Stimulated activated CD4-positive, alpha-beta T cell treated with anti-CD3 and anti-CD28 coated beads, Interleukin-1b, Interleukin-23, amount 100 ng/mL, for 24 hours (primary cell): Measurements from ENCODE around the gene GNG13.
"Not testable (repeated sequence)": the region's sequence is repeated elsewhere in the genome, so short reads cannot be mapped to it uniquely, and the experiment has no call there.

ENCODE experiments used
- DNase-seq, 4 experiments: peaks; one replicate each; pipeline ENCODE4 v3.0.0-alpha.2; 2020; ENCODE audit warnings: low read depth in 4 of 4, low spot score in 1 of 4

GNG13 gene

DNA sequence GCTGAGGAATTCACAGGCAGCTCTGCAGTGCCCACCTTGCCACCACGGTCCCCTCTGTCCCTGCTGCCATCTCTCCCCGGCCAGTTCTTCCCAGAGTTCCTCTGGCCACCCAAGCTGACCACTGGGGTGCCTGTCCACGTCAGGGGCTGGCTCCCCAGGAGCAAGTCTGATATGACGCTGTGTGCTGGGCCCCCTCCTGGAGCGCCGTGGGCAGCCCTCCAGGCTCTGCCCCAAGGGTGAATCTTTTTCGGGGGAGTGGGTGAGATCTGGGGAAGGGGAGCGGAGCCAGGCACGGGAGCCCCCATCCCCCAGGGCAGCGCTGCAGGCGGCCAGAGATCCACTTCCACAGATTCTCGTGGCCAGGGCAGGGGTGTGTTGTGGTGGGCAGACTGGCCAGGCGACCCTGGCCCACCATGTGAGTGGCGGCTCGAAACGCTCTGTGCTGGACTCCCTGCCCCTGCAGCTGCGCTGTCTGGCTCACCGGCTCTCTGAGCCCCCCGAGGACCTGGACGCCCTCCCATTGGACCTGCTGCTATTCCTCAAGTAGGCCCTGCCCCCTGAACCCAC is 36.3 kb downstream of the GNG13 start:
- DNase-seq: no peak

DNA sequence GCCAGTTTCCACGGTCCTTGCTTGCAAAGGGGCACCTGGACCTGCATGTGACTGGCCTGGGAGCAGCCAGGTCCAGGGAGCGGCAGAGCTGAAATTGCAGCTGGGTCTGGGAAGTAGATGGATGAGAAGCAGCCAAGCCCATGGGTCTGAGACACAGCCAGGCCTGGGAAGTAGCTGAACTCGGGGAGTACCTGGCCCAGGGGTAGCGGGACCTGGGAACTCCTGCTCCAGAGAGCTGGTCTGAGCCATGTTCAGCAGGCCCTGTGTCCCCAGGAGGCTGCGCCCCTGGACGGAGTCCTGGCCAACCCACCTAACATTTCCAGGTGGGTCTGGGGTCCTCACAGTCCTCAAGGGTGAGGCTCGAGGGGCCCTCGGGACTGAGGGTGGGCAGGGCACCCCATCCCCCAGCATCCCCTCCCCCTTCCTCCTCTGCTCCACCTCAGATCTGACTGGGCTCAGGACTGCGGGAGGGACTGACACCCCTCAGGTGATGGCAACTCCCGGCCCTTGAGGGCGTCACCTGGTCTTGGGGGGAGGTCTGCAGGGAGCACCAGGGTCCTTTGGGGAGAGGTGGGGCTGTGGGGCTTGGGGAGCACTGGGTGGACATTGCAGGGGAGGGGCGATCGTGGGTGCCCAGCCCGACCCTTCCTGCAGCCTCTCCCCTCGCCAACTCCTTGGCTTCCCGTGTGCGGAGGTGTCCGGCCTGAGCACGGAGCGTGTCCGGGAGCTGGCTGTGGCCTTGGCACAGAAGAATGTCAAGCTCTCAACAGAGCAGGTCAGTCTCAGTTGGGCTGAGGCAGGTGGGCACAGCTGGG is 37.0 kb downstream of the GNG13 start:
- no peak for DNase-seq

DNA sequence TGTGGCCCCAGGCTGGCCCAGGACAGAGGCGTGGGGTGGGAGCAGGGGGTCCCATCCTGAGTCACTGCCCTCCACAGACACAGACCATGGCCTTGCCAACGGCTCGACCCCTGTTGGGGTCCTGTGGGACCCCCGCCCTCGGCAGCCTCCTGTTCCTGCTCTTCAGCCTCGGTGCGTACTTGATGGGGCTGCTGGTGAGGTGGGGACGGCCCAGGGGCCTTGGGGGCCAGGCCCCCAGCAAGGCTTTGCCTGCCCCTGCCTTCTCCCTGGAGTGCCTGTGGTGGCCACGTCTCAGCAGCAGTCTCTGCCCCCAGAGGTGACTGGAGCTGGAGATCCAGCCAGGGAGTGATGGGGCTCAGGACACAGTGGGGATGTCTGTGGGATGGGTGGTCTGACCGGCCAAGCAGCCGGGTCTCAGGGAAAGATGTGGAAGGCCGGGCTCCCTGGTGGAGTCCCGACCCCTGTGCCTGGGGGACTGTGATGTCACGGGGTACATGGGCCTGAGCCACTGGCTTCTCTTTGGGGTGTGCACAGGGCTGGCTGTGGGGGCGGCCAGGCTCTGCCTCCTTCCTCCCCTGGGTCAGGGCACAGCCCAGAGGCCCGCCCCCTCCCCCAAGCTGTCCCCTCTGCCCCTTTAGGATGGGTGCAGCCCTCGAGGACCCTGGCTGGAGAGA is 37.8 kb downstream of the GNG13 start:
- no peak for DNase-seq

DNA sequence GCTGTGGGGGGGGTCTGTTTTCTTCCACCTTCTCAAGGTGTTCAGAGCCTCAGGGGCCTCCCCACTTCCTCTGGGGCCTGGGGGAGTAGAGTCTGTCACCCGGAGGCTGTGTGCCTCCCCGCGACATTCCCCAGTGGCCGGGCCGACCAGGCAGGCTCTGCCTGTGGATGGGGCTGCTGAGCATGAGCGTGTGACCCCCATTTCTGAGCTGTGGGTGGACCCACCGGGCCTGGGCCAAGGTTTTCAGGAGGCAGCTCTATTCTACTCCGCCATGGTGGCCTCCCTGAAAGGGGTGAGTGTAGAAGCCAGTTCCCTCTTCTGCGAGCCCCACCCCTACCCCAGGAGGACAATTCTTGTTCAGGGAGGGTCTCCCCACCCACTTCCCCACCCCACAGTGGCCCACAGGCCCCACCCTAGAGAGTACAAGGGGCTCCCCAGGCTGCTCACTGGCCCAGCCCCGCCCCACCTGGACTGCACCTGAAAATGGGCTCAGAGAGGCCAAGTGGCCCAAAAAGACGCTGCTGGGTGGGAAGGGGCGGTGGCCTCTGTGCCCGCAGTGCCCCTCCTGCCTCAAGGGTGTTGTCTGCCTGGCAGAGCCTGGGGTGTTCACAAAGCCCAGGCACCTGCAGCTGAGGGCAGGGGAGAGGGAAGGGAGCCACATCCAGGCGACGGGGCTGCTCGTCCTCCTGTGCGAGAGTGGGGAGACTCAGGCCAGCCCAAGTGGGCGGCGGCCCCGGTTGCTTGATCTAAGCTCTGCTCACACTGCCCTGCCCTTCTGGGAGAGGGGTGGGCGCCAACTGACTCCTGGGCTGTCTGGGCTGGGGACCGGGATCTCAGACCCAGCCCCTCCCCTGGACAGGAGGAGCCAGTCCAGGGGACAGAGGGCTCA is 38.7 kb downstream of the GNG13 start:
- no peak for DNase-seq

DNA sequence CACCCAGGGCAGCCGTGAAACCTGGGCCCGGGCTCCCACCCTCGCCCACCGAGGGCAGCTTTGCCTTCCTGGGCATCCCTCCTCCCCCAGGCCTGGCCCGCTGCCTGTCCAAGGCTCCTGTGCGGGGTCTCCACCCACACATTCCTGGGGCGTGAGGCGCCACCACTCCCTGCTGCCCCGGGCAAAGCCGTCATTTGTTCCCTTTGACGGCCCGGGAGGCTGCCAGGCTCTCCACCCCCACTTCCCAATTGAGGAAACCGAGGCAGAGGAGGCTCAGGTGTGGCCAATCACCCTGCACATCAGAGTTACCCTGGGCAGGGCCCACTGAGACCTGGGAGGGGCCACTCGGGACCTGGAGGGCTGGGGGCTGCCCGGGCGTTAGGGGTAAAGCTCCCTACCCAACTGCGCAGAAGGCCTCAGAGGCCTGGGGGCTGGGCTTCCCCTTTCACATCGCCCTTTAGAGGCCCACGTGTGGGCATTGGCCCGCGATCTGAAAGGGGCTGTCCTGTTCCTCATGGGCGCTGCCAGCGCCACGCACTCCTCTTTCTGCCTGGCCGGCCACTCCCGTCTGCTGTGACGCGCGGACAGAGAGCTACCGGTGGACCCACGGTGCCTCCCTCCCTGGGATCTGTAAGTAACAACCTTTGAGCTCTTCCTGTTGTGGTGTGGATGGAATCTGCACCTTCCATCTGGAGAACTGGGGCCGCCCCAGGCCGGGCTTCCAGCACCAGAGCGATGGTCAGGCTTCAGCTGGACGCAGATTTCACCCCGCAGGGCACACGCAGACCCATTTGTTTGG is 39.8 kb downstream of the GNG13 start, which contains the start of gene MSLN:
Gene MSLN (plus strand): TSS at position 190 of the 799 bp plus-strand sequence. CDS start 1,947 bp downstream, outside the sequence.
- no peak for DNase-seq

DNA sequence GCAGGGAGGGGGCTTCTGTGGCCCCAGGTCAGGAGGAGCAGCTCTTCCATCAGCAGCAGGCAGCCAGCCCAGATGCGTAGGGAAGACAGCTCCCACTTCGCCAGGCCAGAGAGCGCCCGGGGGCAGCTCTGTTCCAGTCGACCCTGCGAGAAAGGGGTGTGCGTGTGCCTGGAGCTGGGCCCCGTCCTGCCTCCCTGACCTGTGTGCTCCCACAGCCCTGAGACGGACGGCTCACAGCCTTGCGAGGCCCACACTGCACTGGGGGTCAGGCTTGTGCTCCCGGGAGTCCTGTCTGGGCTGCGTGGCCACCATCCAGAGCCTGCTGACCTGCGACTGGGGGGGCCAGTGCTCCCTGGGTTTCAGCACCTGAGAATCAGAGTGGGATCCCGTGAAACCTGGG is 40.5 kb downstream of the GNG13 start:
- DNase-seq: no peak

DNA sequence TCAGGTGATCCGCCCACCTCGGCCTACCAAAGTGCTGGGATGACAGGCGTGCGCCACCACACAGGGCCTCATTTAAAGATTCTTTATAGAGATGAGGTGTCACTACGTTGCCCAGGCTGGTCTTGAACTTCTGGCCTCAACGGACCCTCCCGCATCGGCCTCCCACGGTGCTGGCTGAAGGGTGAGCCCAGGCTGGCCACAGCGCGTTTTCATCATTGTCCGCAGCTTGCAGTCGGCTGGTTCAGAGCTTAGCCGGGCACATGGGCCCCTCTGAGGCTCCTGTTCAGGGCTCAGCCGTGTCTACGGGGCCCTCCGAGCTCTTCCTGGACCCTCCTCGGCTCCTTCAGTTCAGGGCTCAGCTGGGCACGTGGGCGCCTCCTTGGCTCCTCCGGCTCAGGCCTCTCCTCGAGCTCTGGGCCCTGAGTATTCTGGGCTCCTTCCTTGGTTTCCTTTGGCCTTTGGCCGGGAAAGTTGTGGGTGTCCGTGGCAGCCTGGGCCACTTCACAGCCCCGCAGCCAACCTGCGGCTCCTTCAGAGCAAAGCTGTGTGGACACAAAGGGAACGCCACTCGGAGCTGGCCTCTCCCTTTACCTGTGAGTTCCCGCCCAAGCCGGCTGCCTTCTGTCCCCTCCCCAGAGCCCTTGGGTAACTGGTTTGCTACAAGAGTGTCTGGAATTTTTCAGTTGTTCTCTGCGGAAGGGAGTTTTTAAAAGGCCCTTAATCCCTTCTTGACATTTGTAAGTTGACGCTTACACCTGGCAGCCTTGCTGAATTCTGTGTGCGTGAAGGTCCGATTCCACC is 41.2 kb downstream of the GNG13 start:
- no peak for DNase-seq

DNA sequence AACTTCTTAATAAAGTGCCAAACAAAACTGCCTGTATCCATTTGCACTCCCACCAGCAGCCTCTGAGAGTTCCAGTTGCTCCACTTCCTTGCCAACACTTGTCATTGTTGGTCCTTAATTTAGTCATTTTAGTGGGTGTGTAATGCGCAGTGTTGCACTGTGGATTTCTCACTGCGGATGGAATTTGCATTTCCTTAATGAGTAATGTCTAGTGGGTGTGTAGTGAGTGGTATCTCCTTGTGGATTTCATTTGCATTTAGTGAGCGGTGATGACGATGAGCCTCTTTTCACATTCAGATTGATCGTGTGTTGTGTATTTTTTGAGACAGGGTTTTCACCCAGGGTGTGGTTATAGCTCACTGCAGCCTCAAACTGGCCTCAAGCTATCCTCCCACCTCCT is 44.1 kb downstream of the GNG13 start:
- DNase-seq: no peak

DNA sequence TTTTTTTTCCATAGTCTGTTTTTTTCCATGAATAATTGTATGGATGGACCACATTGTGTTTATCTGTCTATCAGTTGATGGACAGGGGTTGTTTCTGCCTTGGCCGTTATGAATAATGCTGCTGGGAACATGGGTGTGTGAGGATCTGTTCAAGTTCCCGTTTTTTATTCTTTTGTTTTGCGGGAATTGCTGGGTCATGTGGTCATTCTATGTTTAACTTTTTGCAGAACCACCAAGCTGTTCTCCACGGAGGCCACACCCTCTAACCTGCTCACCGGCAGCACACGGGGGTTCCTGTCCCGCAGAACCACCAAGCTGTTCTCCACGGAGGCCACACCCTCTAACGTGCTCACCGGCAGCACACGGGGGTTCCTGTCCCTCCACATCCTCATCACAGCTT is 45.9 kb downstream of the GNG13 start:
- no peak for DNase-seq

DNA sequence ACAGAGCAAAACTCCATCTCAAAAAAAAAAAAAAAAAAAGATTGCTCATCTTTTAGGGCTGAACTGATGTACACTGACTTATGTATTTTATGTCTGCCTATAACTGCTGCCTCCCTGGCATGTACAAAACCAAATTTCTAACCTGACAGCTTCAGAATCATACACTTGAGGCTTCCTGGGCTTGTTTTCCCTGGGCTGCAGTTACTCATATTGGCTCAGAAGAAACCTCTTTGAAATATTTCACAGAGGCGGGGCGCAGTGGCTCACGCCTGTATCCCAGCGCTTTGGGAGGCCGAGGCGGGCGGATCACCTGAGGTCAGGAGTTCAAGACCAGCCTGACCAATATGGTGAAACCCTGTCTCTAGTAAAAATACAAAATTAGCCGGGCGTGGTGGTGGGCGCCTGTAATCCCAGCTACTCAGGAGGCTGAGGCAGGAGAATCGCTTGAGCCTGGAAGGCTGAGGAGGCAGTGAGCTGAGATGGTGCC is 46.4 kb downstream of the GNG13 start:
- DNase-seq: not testable (repeated sequence)

DNA sequence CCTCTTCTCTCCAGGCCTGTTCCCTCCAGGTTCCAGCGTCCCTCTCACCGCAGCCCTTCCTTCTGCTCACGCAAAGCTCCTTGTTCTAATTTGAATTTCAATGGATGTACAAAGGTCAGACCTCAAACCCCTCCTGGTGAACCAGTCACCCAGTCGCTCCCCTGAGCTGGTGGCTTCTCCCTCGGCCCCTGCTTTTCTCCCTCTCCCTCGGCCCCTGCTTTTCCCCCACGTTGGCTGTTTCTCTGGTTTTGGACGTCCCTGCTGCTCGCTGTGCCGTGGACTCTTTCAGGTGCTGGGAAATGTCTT is 48.6 kb downstream of the GNG13 start:
- no peak for DNase-seq

DNA sequence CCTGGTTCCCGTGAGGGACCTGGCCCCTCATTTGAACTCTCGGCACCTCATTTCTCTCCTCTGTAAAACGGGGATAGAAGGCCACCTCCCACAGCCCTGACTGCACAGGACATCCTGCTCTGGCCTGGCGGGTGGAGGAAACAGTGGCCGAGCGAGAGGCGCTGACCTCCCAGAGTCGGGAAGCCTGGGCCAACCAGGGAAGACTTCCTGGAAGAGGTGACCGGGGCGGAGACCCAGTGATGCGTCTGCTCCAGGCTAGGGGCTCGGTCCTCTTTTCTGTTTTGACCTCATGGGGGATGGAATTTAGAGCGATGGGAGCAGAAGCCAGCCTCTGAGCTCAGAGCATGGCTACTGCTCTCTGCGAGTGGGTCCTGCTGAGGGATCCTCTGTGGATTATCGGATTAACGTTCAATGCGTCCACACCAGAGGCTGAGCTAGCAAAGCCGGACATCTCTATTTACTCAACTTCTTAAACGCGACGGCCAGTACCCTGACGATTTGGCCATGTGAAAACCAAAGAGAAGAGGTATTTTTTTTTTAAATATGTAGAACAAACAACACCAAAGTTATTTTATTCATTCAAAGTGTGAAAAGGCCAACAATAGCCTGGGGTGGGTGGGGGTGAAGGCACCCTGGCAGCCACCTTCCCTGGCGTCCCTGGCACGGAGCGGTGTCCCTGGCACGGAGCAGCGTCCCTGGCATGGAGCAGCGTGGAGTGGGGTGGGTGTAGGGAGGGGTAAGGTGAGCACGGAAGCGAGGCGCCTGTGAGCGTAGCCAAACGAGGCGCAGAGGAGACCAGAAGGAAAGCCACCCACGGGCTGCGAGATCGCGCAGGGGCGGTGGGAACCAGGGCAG is 49.2 kb downstream of the GNG13 start:
- no peak for DNase-seq

DNA sequence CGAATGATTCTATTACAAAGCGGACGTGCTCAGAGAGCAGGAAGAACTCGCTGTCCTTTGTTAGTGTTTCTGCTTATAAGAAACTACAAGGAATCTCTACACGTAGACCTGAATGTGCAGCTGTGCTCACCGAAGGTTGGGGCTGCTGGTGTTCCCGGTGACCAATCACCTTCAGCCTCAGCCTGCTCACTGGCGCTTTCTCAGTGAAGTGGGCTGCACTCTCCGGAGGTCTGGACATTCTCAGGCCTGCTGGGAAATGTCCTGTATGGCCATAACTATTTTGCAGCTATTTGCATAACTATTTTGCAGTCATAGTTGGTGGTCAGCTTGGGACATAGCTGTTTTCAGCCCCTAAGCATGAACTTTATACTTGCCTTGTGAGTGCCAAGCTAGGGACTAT is 50.0 kb downstream of the GNG13 start:
- DNase-seq: no peak

DNA sequence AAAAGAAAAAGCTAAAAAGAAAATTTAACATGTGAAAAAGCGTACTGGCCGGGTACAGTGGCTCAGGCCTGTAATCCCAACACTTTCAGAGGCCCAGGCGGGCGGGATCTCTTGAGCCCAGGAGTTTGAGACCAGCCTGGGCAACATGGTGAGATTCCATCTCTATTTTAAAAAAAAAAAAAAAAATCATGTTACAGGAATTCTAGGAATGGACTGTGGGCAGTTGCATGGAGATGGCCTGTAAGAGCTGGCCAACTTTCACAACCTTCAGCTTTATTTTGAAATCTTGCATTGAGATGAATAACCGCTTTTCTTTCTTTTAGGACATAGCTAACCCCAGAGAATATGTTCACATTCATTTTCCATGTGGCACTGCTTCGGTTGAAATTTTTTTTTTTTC is 51.5 kb downstream of the GNG13 start:
- no peak for DNase-seq
